B cell (primary cell): ENCODE data around the gene MISP3.

Source experiments
- CTCF ChIP-seq: fragments of 200-600 bp; IDR thresholded peaks from one replicate; pipeline ENCODE4 v1.8.0; 2022; ENCODE audit warnings: antibody characterized with exemption, mild to moderate bottlenecking
- EZH2 ChIP-seq: IDR thresholded peaks from 2 replicates; pipeline ENCODE4 v1.6.1; 2012; ENCODE audit warnings: borderline replicate concordance, low read depth, mild to moderate bottlenecking, moderate library complexity, low read length; ENCODE audit not compliant: insufficient read depth, poor library complexity, severe bottlenecking

GRCh38 chr19:14061751-14062557 is 10.6 kb upstream of the MISP3 start, which contains the start of gene PALM3:
- no peak for TF ChIP-seq EZH2
- no peak for TF ChIP-seq CTCF
